ENCODE measurements around the gene PXMP2.

DNA sequence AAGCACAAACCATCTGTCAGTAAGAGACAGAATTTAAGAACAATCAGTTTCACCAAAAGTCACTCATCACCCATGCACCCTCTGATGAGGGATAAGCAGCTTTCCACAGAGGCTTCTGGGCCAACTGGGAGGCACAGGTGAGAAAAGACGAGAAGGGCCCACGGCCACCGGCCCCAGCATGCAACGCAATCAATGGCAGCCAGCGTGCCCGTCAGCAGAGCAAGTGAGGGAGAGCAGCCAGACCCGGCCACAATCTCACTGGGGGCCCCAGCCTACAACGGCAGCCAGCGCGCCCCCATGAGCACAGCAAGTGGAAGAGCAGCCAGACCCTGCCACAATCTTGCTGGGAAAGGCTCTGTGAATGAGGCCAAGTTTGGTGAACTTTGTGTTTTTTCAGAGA lies 60.9 kb downstream of the PXMP2 start:
- TF ChIP-seq, protein P1, sequence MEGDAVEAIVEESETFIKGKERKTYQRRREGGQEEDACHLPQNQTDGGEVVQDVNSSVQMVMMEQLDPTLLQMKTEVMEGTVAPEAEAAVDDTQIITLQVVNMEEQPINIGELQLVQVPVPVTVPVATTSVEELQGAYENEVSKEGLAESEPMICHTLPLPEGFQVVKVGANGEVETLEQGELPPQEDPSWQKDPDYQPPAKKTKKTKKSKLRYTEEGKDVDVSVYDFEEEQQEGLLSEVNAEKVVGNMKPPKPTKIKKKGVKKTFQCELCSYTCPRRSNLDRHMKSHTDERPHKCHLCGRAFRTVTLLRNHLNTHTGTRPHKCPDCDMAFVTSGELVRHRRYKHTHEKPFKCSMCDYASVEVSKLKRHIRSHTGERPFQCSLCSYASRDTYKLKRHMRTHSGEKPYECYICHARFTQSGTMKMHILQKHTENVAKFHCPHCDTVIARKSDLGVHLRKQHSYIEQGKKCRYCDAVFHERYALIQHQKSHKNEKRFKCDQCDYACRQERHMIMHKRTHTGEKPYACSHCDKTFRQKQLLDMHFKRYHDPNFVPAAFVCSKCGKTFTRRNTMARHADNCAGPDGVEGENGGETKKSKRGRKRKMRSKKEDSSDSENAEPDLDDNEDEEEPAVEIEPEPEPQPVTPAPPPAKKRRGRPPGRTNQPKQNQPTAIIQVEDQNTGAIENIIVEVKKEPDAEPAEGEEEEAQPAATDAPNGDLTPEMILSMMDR (IDR thresholded peaks at IDR 0.05): no peak
- TF ChIP-seq EP300 (IDR thresholded peaks at IDR 0.05): no peak
- no peak for TF ChIP-seq POLR2A (IDR thresholded peaks at IDR 0.05)
- TF ChIP-seq POLR2AphosphoS5 (IDR thresholded peaks at IDR 0.05): no peak

Data from upper lobe of left lung (tissue), 4 donors.